Smooth muscle cell (in vitro differentiated cells): Measurements from ENCODE around the gene VKORC1L1. TPM values are rescaled to one million over a fixed set of nuclear protein-coding genes. Genes with fewer than 3 reads are reported as not detected.

ENCODE experiments used
- DNase-seq: peaks from one replicate; lab custom pipeline; 2025; ENCODE audit not compliant: unreplicated experiment; lab: John Stamatoyannopoulos, UW
- H2AFZ ChIP-seq: fragments of 200-600 bp; sonication (generic); 2 replicates; pipeline ENCODE4 v1.6.0; 2016; ENCODE audit warnings: antibody characterized with exemption, low read depth, mild to moderate bottlenecking
- H3F3A ChIP-seq: fragments of 200-600 bp; sonication (generic); 2 replicates; pipeline ENCODE4 v1.6.0; 2017; ENCODE audit warnings: antibody characterized with exemption, low read depth
- H3K27ac ChIP-seq: fragments of 200-600 bp; sonication (generic); 2 replicates; pipeline ENCODE4 v1.5.1; 2016; ENCODE audit warnings: low read depth, mild to moderate bottlenecking
- H3K27me3 ChIP-seq: fragments of 200-600 bp; sonication (generic); 2 replicates; pipeline ENCODE4 v1.6.1; 2016; ENCODE audit warnings: low read depth, mild to moderate bottlenecking
- H3K36me3 ChIP-seq: fragments of 200-600 bp; sonication (generic); 2 replicates; pipeline ENCODE4 v1.5.1; 2016; ENCODE audit warnings: low read depth
- H3K4me1 ChIP-seq: fragments of 200-600 bp; sonication (generic); 2 replicates; pipeline ENCODE4 v1.5.1; 2016; ENCODE audit warnings: low read depth
- H3K4me2 ChIP-seq: fragments of 200-600 bp; sonication (generic); 2 replicates; pipeline ENCODE4 v1.6.0; 2016; ENCODE audit warnings: mild to moderate bottlenecking
- H3K4me3 ChIP-seq: fragments of 200-600 bp; sonication (generic); 2 replicates; pipeline ENCODE4 v1.5.1; 2016; ENCODE audit warnings: mild to moderate bottlenecking
- H3K79me2 ChIP-seq: fragments of 200-600 bp; sonication (generic); 2 replicates; pipeline ENCODE4 v1.6.0; 2016; ENCODE audit warnings: low read depth, mild to moderate bottlenecking
- H3K9ac ChIP-seq: fragments of 200-600 bp; sonication (generic); 2 replicates; pipeline ENCODE4 v1.6.0; 2016; ENCODE audit warnings: low read depth
- H3K9me3 ChIP-seq: fragments of 200-600 bp; sonication (generic); replicated peaks from 2 replicates; pipeline ENCODE4 v1.5.1; 2016; ENCODE audit warnings: low read depth
- H4K20me1 ChIP-seq: fragments of 200-600 bp; sonication (generic); 2 replicates; pipeline ENCODE4 v1.6.0; 2016; ENCODE audit warnings: low read depth
- WGBS: methylation state at CpG from one replicate; pipeline ENCODE4 v1.1.7; 2016; ENCODE audit warnings: low lambda C conversion rate; 5-methylcytosine and 5-hydroxymethylcytosine counted together
- polyA plus RNA-seq: library from polyadenylated mRNA; unstranded; fragments of >200 nt; fragmentation: Nextera tagmentation; extraction: Ambion mirVana; gene quantifications from 2 replicates; pipeline ENCODE4 v1.2.1, GENCODE V29; 2016
- total RNA-seq: library from RNA; depleted of rRNA; stranded (reverse); fragments of >200 nt; gene quantifications from 2 replicates; pipeline ENCODE4 v1.2.3, GENCODE V29; 2014
- TF ChIP-seq, protein P1 (sequence below): fragments of 200-600 bp; sonication (generic); IDR thresholded peaks from 2 replicates; pipeline ENCODE4 v1.5.1; 2017; ENCODE audit warnings: borderline replicate concordance, mild to moderate bottlenecking, antibody characterized with exemption; ENCODE audit not compliant: insufficient read depth, poor library complexity, severe bottlenecking

Gene VKORC1L1
- total and polyA plus RNA-seq, 2 experiments from 2014 or later: 11.2 to 18.0 TPM

- Histone ChIP-seq H3F3A (no peaks in the 10 kb centered on the region), H3K36me3 (no peaks in the 10 kb centered on the region), H3K27ac (no peak overlapping the region), H2AFZ (no peak overlapping the region), H3K9ac (no peak overlapping the region), H3K27me3 (no peaks in the 10 kb centered on the region), H3K4me3 (no peak overlapping the region), H3K4me1 (no peaks in the 10 kb centered on the region), H3K9me3 (no peaks in the 10 kb centered on the region), H3K79me2 (peaks cover 27% of the 10 kb centered on the region), H4K20me1 (peaks cover 54% of the 10 kb centered on the region), H3K4me2 (no peak overlapping the region)
- TF ChIP-seq, protein P1, sequence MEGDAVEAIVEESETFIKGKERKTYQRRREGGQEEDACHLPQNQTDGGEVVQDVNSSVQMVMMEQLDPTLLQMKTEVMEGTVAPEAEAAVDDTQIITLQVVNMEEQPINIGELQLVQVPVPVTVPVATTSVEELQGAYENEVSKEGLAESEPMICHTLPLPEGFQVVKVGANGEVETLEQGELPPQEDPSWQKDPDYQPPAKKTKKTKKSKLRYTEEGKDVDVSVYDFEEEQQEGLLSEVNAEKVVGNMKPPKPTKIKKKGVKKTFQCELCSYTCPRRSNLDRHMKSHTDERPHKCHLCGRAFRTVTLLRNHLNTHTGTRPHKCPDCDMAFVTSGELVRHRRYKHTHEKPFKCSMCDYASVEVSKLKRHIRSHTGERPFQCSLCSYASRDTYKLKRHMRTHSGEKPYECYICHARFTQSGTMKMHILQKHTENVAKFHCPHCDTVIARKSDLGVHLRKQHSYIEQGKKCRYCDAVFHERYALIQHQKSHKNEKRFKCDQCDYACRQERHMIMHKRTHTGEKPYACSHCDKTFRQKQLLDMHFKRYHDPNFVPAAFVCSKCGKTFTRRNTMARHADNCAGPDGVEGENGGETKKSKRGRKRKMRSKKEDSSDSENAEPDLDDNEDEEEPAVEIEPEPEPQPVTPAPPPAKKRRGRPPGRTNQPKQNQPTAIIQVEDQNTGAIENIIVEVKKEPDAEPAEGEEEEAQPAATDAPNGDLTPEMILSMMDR: no peak
- WGBS: 100% methylated on average over 8 of the region's 8 CpGs
- no peak for DNase-seq
Measured at GRCh38 chr7:65915921-65916657, 43.2 kb downstream of the VKORC1L1 start.

DNA sequence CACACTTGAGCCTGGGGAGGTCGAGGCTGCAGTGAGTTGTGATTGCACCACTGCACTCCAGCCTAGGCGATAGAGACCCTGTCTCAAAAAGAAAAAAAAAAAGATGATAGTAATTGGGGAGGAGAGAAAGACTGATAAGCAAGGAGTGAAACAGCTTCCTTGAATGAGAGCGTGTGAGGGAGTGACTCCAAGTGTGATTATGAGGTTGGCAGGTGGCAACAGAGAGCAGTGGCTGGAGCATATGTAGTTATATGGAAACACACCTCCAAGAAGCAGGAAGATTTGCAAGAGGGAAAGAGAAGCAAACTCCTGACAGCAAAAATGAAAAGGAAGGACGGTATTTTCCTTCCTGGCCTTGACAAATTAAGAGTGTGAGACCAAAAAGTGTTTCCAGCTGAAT, 50.4 kb downstream of the VKORC1L1 start:
- Histone ChIP-seq H2AFZ (no peak overlapping the region), H3K9me3 (no peaks in the 10 kb centered on the region), H3K4me1 (no peaks in the 10 kb centered on the region), H3K4me3 (no peak overlapping the region), H3K4me2 (no peak overlapping the region), H4K20me1 (peaks cover 62% of the 10 kb centered on the region), H3K27me3 (no peaks in the 10 kb centered on the region), H3K79me2 (peaks cover 23% of the 10 kb centered on the region), H3K27ac (no peak overlapping the region), H3K36me3 (no peaks in the 10 kb centered on the region), H3F3A (no peaks in the 10 kb centered on the region), H3K9ac (no peak overlapping the region)
- no peak for DNase-seq
- 97% methylated on average over 4 of the region's 4 CpGs for WGBS
- TF ChIP-seq, protein P1: no peak

DNA sequence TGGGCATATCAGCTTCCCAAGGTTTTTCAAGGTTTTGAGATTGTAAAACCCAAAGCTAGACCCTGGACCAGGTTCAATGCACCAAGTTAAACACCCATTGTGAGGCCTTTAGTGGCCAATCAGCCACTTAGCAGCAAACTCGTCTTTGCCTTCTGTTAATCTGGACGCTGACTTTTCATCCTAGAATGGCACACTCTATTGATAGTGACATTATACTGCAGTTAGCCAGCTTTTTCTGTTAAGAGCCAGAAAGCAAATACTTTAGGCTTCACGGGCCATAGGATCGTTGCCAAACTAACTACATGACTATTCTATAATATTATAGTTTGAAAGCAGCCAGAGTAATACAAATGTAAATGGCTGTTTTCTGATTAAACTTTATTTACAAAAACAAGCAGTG, 51.3 kb downstream of the VKORC1L1 start:
- Histone ChIP-seq H3K4me1 (no peaks in the 10 kb centered on the region), H3K79me2 (peaks cover 23% of the 10 kb centered on the region), H3K27me3 (no peaks in the 10 kb centered on the region), H3F3A (no peaks in the 10 kb centered on the region), H3K9me3 (no peaks in the 10 kb centered on the region), H3K36me3 (no peaks in the 10 kb centered on the region), H4K20me1 (peaks cover 64% of the 10 kb centered on the region), H3K4me2 (no peak overlapping the region), H3K27ac (no peak overlapping the region), H3K4me3 (no peak overlapping the region), H2AFZ (no peak overlapping the region), H3K9ac (no peak overlapping the region)
- TF ChIP-seq, protein P1: no peak
- WGBS: 94% methylated on average over 4 of the region's 4 CpGs
- no peak for DNase-seq

- H3K9me3 ChIP-seq: no peaks in the 10 kb centered on the region
- DNase-seq: no peak
- TF ChIP-seq, protein P1: no peak
- peaks cover 27% of the 10 kb centered on the region for H3K79me2 ChIP-seq
- no peak overlapping the region for H3K4me2 ChIP-seq
- H3K36me3 ChIP-seq: no peaks in the 10 kb centered on the region
- no peak overlapping the region for H3K9ac ChIP-seq
- no peak overlapping the region for H3K27ac ChIP-seq
- H2AFZ ChIP-seq: no peak overlapping the region
- H3F3A ChIP-seq: no peaks in the 10 kb centered on the region
- H3K4me3 ChIP-seq: no peak overlapping the region
- H3K27me3 ChIP-seq: no peaks in the 10 kb centered on the region
- no peaks in the 10 kb centered on the region for H3K4me1 ChIP-seq
- H4K20me1 ChIP-seq: peaks cover 62% of the 10 kb centered on the region
- 71% methylated on average over 3 of the region's 3 CpGs for WGBS
Measured at GRCh38 chr7:65925040-65925439, 52.2 kb downstream of the VKORC1L1 start.
